OCI-LY1 (cell line): ENCODE results near the gene MANSC1.

ENCODE experiments used
- H2AFZ ChIP-seq: fragments of 200-600 bp; sonication (generic), shearing (Covaris generic); 2 replicates; pipeline ENCODE4 v1.6.0; 2014; ENCODE audit warnings: antibody characterized with exemption, mild to moderate bottlenecking, low read length
- H3F3A ChIP-seq: fragments of 200-600 bp; sonication (generic), shearing (Covaris generic); 2 replicates; pipeline ENCODE4 v1.6.0; 2014; ENCODE audit warnings: mild to moderate bottlenecking, antibody characterized with exemption, low read length, moderate library complexity; ENCODE audit not compliant: insufficient read depth
- H3K27ac ChIP-seq: fragments of 200-600 bp; sonication (generic); 2 replicates; pipeline ENCODE4 v1.5.1; 2014; ENCODE audit warnings: low read length, mixed run types, mild to moderate bottlenecking, low read depth; ENCODE audit not compliant: poor library complexity, severe bottlenecking
- H3K27me3 ChIP-seq: fragments of 200-600 bp; sonication (generic); 2 replicates; pipeline ENCODE4 v1.6.0; 2014; ENCODE audit warnings: antibody characterized with exemption, mild to moderate bottlenecking, low read length, moderate library complexity; ENCODE audit not compliant: insufficient read depth
- H3K36me3 ChIP-seq: fragments of 200-600 bp; sonication (generic); 2 replicates; pipeline ENCODE4 v1.6.1; 2014; ENCODE audit warnings: mild to moderate bottlenecking, antibody characterized with exemption, low read length, moderate library complexity, mixed read lengths; ENCODE audit not compliant: insufficient read depth
- H3K4me1 ChIP-seq: fragments of 200-600 bp; sonication (generic); 2 replicates; pipeline ENCODE4 v1.5.1; 2014; ENCODE audit warnings: mild to moderate bottlenecking, low read length, moderate library complexity; ENCODE audit not compliant: insufficient read depth, severe bottlenecking
- H3K4me2 ChIP-seq: fragments of 200-600 bp; sonication (generic), shearing (Covaris generic); 2 replicates; pipeline ENCODE4 v1.6.1; 2014; ENCODE audit warnings: low read length
- H3K4me3 ChIP-seq: fragments of 200-600 bp; sonication (generic); 2 replicates; pipeline ENCODE4 v1.5.1; 2014; ENCODE audit warnings: low read length, low read depth, mild to moderate bottlenecking, mixed read lengths; ENCODE audit not compliant: poor library complexity, severe bottlenecking
- H3K79me2 ChIP-seq: fragments of 200-600 bp; shearing (Covaris generic); 2 replicates; pipeline ENCODE4 v1.6.1; 2016; ENCODE audit warnings: mixed run types, low read length, mixed read lengths; ENCODE audit not compliant: insufficient read depth
- H3K9ac ChIP-seq: fragments of 200-600 bp; sonication (generic), shearing (Covaris generic); 2 replicates; pipeline ENCODE4 v1.6.1; 2014; ENCODE audit warnings: mild to moderate bottlenecking, low read length, mixed read lengths
- H3K9me2 ChIP-seq: fragments of 200-600 bp; sonication (generic), shearing (Covaris generic); 2 replicates; pipeline ENCODE4 v1.6.1; 2014; ENCODE audit warnings: low read depth, mild to moderate bottlenecking, low read length, mixed read lengths
- H3K9me3 ChIP-seq: fragments of 200-600 bp; shearing (Covaris generic); 2 replicates; pipeline ENCODE4 v1.6.1; 2014; ENCODE audit warnings: low read length, mixed read lengths
- H4K20me1 ChIP-seq: fragments of 200-600 bp; sonication (generic), shearing (Covaris generic); 2 replicates; pipeline ENCODE4 v1.6.0; 2016; ENCODE audit warnings: mild to moderate bottlenecking, low read length; ENCODE audit not compliant: insufficient read depth
- CTCF ChIP-seq: fragments of 200-600 bp; sonication (generic), shearing (Covaris generic); IDR thresholded peaks from 2 replicates; pipeline ENCODE4 v1.5.1; 2017; ENCODE audit warnings: mild to moderate bottlenecking, antibody characterized with exemption, low read length, moderate library complexity, mixed read lengths
- EZH2 ChIP-seq: fragments of 200-600 bp; sonication (generic), shearing (Covaris generic); IDR thresholded peaks from 2 replicates; pipeline ENCODE4 v1.8.0; 2017; ENCODE audit warnings: borderline replicate concordance, mixed run types, mild to moderate bottlenecking, antibody characterized with exemption, low read length, moderate library complexity, mixed read lengths

MANSC1 gene

GRCh38 chr12:12282202-12282601, 67.8 kb downstream of the MANSC1 start:
- Histone ChIP-seq H3K4me1 (no peaks in the 10 kb centered on the region), H3K4me2 (no peak overlapping the region), H3K4me3 (no peak overlapping the region), H3K79me2 (no peaks in the 10 kb centered on the region), H3K9ac (no peak overlapping the region), H3K27ac (no peak overlapping the region), H3K9me2 (no peaks in the 10 kb centered on the region), H3K27me3 (no peaks in the 10 kb centered on the region; the same call in 1 of the 2 replicates), H3K36me3 (no peaks in the 10 kb centered on the region), H4K20me1 (no peaks in the 10 kb centered on the region), H3K9me3 (no peaks in the 10 kb centered on the region), H2AFZ (no peak overlapping the region), H3F3A (no peaks in the 10 kb centered on the region)
- TF ChIP-seq EZH2 = no peak
- no peak for TF ChIP-seq CTCF

GRCh38 chr12:12281134-12281533, 68.9 kb downstream of the MANSC1 start:
- Histone ChIP-seq H3K4me2 (no peak overlapping the region), H3K4me1 (no peaks in the 10 kb centered on the region), H3K36me3 (no peaks in the 10 kb centered on the region)

DNA sequence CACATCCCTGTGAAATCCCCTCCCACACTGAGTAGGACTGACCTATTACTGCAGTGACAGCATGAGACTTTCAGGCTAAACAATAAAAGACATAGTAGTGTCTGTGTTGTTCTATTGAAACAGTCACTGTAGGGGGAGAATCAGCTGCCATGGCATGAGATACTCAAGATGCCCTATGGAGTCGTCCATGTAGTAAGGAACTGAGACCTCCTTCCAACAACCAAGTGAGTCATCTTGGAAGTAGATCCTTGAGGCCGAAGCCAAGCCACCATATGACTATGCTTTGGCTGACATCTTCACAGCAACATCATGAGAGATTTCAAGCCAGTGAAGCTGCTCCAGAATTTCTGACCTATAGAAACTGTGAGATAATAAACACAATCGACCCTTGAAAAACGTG, 71.1 kb downstream of the MANSC1 start:
- Histone ChIP-seq H3K4me2 (no peak overlapping the region), H3K4me3 (no peak overlapping the region), H3K9ac (no peak overlapping the region), H2AFZ (no peak overlapping the region), H3K4me1 (no peaks in the 10 kb centered on the region), H3K9me2 (no peaks in the 10 kb centered on the region), H3K79me2 (no peaks in the 10 kb centered on the region), H4K20me1 (no peaks in the 10 kb centered on the region), H3K36me3 (no peaks in the 10 kb centered on the region), H3K27me3 (no peaks in the 10 kb centered on the region; the same call in 1 of the 2 replicates), H3F3A (no peaks in the 10 kb centered on the region), H3K27ac (no peak overlapping the region), H3K9me3 (0 out of 2 replicates have a peak, but pooled peaks cover 3% of the 10 kb centered on the region)
- TF ChIP-seq CTCF = no peak
- no peak for TF ChIP-seq EZH2

More at GRCh38 chr12:12281134-12281533, 68.9 kb downstream of the MANSC1 start:
- Histone ChIP-seq H3F3A (no peaks in the 10 kb centered on the region), H3K27ac (no peak overlapping the region), H3K79me2 (no peaks in the 10 kb centered on the region), H3K9me3 (0 out of 2 replicates have a peak, but pooled peaks cover 3% of the 10 kb centered on the region), H3K27me3 (no peaks in the 10 kb centered on the region; the same call in 1 of the 2 replicates), H4K20me1 (no peaks in the 10 kb centered on the region), H3K4me3 (no peak overlapping the region), H2AFZ (no peak overlapping the region), H3K9ac (no peak overlapping the region), H3K9me2 (no peaks in the 10 kb centered on the region)
- no peak for TF ChIP-seq CTCF
- TF ChIP-seq EZH2 = no peak
